Stimulated activated CD8-positive, alpha-beta memory T cell treated with anti-CD3 and anti-CD28 coated beads, Interleukin-12 subunit alpha, Interleukin-12 subunit beta, amount 100 ng/mL, for 24 hours (primary cell): ENCODE results near the gene PRR23E.

Experiments used
- DNase-seq: peaks from one replicate; pipeline ENCODE4 v3.0.0-alpha.2; 2020; ENCODE audit errors: extremely low read depth

Gene PRR23E, protein sequence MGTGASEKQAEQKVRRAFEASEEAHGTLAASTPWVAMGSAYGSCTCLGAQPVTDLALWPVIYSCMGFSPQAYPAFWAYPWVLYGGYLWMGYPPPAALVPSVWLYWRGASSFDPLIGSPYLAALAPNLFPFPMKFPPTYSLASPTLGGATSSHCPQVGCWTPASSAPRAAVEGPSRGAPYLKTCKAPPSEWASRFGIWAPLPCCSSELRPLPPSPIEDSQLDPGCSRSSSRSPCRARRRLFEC

DNA sequence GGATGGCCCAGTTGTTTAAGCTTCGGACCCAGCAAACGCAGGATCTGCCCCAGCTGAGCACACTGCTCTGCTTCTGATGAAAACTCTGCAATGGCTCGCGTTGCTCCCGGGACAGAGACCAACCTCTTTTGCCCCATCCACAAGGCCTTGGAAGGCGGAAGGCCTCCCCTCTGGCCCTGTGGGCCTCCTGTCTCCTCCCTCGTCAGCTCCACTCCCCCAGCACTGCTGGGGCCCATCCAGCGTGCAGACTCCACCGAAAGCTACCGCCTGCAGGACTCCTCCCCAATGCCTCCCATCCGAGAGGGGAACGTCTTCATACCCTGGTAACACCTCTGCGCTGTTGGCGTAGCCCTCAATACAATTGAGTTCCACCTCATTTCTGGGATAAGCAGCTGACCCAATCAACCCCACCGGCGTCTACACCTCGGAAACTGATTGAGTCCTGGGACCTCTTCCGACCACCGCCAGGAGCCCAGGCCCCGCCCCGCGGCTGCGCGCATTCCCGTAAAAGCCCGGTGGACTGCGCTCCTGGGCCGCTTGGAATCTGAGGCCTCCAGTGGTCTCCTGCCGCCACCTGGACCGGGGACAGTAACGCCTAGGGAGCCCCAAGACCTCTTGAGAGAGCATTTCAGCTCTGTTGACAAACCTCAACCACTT, at the start of gene PRR23E:
Gene PRR23E, plus strand, starts transcription at position 556 of the 657 bp plus-strand sequence. CDS start 3,555 bp downstream, outside the sequence.
- no peak for DNase-seq

DNA sequence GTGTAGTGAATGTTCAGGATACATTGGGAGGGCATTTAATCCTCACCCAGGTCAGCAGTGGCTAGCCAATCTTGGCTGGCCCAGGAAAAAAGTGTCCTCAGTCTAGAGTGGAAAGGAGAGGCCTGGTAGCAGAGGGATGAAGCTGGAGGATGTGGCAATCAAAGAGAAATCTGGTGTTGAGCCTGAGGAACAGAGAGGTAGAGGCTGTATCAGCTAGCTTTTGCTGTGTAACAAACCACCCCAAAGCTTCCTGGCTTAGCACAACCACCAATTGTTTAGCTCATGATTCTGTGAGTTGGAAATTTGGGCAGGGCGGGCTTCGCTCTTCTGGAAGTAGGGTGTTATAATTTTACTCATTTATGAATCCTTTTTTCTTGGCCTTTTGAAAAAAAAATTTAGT, 49.8 kb upstream of the PRR23E start:
- DNase-seq = no peak

DNA sequence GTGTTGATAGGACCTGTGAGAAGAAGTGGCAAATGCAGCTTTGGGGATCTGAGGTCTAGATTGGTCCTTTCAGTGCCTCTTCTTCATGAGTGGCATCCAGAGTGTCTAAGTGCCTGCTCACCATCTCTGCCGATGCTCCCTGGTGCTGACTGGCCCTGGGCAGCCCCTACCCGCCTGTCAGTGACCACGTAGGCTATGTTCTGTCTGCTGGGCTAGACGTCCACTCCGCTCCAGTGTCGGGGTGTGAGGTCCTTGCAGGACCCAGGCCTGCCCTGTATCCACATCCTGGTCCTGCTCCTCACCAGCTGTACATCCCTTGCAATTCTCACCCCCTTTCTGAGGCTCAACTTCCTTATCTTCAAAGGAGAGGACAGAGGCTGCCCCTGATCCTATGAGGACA, 48.3 kb upstream of the PRR23E start:
- DNase-seq = no peak

DNA sequence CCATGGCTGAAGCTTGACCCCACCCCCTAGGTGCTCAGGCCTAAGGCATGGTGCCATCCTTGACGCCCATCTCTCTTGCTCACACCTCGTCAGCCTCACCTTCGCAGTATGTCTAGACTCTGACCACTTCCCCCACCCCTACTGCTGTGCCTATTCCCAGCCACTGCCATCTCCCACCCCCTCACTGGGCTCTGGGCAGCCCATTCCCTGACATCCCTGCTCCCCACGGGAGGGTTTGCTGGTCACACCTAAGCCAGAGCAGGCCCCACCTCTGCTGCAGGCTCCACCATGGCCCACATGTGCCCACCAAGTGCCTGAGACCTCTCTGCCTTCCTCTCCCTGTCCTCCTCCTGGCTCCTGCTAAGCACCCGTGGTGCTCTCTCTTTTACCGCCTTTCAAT, 47.7 kb upstream of the PRR23E start:
- no peak for DNase-seq

DNA sequence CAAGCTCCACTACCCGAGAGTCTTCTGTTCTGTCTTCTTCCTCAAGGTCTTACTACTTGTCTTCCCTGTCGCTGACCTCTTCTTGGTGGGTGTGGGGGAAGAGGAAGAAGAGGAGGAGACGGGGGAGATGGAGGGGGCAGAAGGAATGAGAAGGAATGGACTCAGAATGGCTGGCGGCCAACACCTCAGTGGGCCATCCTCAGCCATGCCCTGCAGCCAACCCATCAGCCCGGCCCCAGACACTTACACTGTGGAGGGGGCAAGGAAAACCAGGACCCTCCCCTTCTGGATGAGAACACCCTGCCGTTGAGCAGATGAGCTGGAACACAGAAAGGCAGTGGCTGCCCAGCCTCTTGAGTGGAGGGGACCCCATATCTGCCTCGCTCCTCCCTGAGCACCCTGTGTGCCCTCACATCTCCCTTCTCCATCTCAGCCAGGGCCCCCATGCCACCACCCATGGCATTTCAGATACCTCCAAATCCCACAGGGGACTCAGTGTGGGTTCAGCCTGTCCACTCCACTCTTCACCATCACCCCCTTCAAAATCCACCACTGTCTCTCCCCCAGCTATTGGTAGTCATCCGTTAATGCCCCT, 45.5 kb upstream of the PRR23E start:
- no peak for DNase-seq

DNA sequence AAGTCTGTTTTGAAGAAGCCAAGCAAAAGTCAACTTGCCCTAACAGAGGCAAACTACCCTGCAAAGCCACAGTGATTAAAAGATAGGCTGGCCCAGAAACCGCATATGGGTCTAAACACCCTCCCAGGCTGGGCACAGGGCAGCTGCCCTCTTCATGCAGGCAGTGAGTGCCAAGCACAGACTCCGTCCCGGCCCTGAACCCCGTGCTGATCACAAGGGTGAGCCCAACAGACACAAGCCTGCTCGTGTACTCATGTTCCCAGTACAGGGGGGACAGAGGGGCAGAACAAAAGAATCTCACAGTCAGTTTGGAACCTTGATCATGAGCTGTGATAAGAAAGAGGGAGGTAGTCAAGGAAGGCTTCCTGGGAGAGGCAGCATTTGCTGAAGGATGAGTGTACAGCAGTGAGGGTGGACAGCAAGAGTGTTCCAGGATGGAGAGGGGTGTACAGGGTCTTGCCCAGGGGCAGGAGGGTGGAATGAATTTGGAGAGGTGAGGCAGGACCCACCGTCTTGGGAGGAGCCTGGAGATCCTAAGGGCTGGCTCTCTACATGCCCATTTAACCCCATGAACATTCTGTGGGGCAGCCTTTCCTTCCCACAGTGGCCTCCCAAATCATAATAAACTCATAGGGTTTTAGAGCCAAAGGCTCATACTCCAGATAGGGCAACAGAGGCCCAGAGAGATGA, 43.2 kb upstream of the PRR23E start:
- DNase-seq = no peak

DNA sequence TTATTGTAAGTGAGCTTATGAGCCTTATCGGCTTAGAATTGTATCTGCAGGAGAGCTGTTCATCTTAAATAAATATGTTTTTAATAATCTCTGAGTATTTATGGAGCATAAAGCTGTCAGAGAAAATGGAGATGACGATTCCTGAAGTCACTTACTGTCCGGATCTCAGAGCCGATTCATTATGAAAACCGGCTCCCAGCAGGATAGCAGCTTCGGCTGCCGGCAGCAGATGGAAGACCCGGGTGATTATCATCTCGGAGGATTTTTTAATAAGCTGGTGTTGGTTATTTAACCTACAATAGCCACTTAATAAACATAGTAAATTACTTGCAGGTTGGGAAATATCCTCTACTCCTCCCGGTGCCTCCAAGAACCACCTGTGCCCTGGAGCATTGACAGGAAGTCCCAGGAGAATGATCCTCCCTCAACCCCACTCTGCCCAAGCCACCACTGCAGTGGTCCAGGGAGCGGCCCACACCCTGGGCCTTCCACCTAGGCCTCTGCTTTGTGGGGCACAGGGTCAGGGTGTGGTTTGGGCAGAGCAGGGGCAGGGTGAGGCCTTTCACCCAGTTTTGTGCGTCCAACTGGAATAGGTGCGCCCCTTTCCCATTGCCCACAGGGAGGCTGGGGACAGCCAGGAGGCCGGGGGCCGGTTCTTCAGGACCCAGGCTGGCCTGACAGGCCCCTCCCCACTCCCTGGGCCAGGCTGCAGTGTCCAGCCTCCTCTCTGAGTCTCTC, 42.2 kb upstream of the PRR23E start:
- no peak for DNase-seq

DNA sequence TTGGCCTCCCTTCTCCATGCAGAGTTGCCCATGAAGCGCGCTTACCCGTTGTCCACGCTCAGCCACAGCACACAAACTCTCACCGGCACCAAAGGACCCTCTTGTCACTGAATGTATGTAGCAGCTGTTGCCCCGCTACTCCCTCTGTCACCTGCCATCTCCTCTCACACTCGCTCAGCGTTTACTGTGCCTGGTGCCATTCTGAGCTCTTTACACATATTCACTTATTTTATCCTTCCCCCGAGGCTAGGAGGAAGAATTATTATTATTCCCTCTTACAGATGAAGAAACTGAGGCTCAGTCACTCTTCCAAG, 41.7 kb upstream of the PRR23E start:
- DNase-seq = no peak

DNA sequence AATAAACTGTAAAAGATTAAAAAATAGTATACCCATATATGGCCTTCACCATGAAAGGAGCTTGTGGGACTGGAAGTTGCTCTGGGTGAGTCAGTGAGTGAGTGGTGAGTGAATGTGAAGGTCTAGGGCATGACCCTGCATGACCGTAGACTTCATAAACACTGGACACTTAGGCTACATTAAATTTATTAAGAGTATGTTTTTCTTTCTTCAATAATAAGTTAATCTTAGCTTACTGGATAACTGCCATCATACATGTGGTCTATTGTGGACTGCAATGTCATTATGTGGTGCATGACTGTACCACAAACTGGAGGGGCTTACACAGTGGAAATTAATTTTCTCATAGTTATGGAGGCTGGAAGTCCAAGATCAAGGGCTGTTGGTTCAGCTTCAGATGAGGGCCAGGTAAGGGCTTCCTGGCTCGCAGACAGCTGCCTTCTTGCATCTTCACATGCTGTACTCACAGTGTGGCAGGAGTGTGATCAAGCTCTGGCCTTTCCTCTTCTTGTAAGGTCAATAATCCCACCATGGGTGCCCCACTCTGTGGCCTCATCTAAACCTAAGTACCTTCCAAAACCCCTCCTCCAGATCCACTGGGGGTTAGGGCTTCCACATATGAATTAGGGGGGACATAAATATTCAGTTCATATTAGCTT, 40.8 kb upstream of the PRR23E start:
- DNase-seq = no peak

DNA sequence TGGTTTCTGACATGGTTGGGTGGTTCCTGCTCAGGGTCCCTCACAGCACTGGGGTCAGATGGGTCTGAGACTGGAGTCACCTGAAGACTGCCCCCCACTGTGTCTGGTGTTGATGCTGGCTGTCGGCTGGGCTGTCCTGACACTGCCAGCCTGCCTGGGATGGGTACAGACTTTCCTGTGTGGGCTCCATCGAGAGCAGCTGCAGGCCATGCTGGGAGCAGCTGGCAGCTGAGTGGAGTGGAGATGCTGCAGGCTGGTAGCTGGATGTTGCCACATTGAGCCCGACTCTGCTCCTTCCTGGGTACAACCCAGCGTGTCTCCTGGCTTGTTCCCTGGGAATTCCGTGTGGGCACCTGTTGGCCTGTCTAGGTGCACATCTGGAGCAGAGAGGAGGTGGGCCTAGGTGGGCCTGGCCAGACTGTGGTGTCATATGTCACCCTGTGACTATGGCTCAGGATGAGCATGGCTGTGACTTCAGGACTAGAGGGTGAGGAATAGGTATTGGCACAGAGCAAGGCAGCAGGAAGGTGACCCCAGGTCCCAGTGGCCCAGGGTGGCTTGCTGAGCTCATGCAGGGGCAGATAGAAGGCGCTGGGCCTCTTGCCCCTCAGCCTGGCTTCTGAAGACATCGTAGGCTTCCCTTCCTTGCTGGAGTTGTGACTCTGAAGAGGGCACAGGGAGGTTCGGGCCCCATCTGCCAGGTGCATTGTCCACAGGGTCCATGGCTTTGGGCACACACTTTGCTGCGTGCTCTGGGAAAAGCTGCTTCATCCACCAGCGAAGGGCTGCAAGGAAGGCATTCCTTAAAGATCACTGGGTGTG, 40.0 kb upstream of the PRR23E start:
- DNase-seq = no peak

DNA sequence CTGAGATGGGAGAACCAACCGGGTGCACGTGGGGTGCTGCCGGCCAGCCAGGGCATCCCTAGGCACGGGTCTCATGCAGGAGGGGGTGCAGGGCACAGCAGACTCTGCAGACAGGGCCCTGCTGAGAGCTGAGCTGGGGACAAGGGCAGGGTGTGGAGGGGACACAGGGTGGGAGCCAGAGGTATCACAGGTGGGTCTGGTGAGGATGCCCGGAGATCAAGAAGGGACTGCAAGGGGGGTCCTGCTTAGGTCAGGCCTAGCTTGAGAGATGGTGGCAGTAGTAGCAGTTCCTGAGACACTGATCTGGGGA, 39.5 kb upstream of the PRR23E start:
- DNase-seq = no peak

DNA sequence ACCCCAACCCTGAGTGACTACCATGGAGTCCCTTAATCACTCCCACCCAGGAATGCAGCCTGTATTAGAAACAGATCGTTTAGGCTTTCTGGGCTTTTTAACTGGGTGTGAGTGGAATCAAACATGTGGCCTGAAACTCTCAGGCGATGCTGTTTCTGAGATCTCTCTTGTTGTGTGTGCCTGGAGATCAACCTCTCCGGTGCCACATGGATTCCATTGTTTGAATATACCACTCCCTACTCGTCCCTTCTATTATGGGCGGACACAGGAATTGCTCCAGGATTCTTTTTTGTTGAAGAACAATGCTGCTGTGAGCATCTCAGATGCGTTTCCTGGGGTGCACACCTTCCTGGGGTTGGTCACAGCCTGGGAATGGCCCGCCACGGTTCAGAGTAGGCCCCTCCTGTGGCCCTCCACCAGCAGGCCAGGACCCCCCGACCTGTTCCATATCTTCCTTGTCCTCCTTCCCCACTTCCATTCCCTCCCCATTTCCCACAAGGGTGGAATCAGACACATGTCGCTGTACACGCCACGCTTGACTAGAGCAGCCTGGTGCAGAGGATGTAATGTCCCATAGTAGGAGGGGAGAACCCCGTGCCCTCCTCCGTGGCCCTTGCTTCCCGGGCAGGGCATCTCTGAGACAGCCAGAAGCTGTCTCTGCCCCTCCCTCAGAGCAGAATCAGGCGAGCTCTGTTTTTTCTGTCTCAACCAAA, 36.4 kb upstream of the PRR23E start:
- no peak for DNase-seq

DNA sequence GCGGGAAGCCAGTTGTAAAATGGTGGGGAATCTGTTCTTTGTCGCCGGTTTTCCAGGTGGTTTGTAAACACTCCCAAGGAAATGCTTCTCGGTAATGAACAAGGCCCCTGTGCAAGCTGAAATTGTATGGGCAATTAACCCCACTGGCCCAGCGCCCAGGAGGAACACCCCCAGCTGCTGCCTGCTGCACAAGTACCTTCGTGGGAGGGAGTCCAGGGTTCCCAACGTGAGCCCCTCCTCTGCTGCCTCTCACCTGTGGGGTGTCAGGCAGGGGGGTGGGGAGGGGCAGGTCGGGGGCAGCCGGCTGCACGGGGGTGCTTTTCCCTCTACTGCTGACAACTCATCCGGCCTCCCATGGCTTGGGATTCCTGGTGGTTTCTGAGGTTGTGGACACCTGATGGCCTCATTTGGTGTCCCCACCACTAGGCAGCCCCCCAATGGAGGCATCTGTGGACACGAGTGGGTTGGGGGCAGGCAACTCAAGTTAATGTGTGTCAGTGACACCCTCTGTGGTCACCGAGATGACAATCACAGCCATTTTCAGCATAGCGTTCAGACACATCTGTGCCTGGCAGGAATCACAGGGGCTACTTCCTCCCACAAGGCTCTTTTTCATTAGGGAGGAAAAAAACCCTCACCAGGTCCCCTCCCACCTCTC, 35.6 kb upstream of the PRR23E start:
- DNase-seq = no peak

DNA sequence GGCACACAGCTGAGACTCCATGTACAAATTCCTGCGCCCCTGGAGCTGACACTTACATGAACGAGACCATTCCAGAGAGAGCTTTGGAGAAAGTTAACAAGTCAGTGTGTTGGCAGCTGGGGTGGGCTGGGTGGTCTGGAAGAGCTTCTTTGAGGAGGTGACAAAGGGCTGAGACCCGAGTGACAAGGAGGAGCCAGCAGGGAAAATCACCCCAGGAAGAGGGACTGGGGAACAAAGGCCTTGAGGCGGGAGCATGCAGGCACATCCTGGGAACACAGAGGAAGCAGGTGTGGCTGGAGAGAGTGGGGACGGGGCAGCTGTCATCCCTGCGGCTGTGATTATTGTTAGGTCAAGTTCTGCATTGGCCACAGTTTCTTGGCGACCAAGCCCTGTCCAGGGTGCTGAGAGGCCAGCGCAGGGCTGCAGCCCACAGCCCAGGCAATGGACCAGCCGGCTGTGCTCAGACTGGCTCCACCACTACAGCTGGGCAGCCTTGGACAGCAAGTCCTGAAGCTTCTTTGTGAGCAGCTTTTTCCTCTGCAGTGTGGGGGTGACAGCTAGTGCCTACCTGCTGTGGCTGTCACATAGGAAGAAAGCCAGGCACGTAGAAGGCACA, 34.2 kb upstream of the PRR23E start:
- no peak for DNase-seq

DNA sequence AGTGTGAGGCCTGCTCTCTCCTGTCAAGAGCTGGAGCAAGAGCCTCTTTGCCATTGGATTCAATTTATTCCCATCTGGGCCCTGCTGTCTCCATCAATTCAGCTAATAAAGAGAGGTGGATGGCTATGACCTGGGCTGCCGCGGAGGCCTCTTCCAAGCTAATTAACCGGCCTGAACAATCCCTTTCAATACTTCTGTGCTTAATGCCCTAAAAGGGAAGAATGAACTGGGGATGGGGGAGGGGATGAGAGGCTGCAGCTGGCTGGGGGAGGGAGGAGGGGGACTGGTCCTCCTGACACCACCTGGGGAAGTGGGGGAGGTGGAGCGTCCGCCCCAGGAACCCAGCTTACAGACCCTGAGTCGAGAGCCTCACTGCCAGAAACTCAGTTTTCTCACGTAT, 33.4 kb upstream of the PRR23E start:
- DNase-seq = no peak

DNA sequence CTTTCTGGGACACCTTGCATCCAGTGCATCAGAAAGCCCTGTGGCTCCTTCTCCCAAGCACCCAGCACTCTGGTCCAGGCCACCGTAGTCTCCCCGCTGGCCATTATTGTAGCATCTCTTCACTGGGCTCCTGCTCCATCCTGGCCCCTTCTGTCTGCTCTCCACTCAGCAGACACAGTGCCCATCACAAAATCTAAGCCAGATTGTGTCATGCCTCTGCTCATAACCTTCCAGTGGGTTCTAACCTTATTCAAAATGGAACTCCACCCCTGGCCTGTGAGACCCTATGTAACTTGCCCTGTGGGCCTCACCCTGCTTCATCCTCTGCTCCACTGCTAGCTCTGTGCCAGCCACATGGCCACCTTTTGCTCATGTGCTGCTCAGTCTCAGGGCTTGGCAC, 31.7 kb upstream of the PRR23E start:
- DNase-seq = no peak

DNA sequence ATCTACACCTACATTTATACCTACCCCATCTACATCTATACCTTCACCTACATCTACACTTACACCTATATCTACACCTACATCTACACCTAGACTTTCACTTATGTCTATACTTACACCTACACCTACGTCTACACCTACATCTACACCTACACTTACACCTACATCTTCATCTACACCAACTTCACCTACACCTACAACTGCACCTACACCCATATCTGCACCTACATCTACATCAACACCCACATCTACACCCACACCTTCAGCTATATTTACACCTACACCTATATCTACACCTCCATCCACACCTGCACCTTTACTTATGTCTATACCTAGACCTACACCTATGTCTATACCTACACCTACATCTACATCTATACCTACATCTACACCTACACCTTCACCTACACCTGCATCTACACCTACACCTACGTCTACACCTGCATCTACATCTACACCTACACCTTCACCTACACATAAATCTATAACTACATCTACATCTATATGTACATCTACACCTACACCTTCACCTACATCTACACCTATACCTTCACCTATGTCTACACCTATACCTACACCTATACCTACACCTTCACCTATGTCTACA, 30.9 kb upstream of the PRR23E start:
- no peak for DNase-seq

DNA sequence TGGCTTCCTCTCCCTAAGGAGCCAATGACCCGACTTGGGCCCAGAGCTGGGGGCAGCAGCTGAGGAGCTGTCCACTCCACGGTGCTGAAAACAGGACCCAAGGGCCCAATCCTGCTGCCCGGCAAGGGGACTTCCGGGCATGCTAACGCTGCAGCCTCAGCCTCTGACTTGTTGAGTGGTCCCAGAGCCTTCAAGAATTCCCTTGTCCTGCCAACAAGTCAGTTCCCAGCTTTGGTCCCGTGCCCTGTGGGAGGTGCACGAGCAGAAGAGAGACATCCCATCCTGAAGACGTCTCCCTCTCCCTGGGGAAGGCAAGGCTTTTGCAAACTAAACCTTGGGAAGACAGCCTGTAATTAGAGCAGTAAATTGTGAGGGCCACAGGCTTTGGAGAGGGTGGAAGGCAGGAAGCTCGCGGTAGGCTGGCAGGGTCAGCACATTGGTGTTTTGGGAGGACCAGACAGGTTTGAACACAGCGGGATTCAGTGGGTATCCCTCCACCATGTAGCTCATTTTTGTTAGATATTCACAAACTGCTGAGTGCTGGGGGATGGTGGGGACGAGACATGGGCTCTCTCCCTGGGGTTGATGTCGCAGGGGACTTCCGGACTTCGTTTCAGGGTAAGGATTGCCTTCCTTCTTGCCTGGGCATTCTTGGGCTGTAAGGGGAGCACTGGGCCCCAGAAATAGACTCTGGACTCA, 29.8 kb upstream of the PRR23E start:
- DNase-seq = no peak
